ENCODE results near the gene GNB1L. TPM values are rescaled to one million over a fixed set of nuclear protein-coding genes. Genes with fewer than 3 reads are reported as not detected.

GNB1L gene
- total and polyA plus RNA-seq, 2 donors (not counting 1 experiment from before 2014, with no cell fraction given), result 6.6 to 12.1 TPM

DNA sequence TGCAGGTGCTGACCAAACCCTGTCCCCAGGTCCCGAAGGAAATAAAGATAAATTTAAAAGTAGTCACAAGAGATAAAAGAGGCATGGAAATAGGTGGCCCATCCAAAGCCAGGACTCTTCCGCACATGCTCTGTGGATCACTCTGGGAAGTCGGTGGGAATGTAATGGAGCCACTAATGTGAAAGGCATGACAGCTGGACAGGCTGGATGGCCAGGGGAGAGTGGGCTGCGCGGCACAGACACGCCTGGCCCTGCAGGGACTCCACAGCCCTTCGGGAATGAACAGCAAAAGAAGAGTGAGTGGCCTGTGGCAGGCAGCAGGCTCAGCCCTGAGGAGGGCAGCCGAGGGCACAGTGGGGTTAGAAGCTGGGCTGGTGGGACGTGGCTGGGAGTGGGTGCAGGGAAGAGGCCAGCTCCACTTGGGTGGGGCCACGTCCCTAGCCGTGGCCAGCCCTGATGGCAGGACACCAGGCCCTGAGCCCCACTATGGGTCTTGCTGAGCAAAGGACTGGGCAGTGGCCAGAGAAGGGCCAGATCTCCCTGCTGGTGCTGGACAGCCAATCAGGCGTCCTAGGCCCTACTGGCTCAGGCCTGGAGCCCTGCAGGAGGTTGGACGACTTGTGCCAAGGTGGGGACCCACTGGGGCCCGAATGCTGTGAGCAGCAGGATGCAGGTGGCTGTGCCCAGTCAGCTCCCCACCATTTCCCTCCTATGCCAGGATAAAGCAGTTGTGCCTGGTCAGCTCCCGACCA lies 31.3 kb upstream of the GNB1L start:
- Histone ChIP-seq H3K27me3 (replicated peaks in 1 of 4; ENCODE audit: control extremely low read depth in 1 of 4, control insufficient read depth in 3 of 4, insufficient read depth in 4 of 4, low read length in 3 of 4) (no peaks in the 10 kb centered on the region), H3K4me3 (ENCODE audit: control extremely low read depth in 1 of 5, extremely low read depth in 1 of 5, insufficient read depth in 1 of 5, low read depth in 2 of 5, low read length in 4 of 5) (no peak overlapping the region), H3K9ac (ENCODE audit: low read length) (no peak overlapping the region), H2AFZ (ENCODE audit: insufficient read depth, low read depth, low read length, poor library complexity, severe bottlenecking) (no peak overlapping the region), H3K4me1 (ENCODE audit: control insufficient read depth in 2 of 2, insufficient read depth in 2 of 2, low read length in 2 of 2) (peaks cover 19 to 23% of the 10 kb centered on the region in 2 donors), H3K79me2 (ENCODE audit: control insufficient read depth, insufficient read depth, low read length) (no peaks in the 10 kb centered on the region), H3K9me3 (ENCODE audit: control extremely low read depth in 1 of 3, control insufficient read depth in 2 of 3, insufficient read depth in 1 of 3, low read length in 2 of 3) (no peaks in the 10 kb centered on the region), H3K4me2 (replicated peaks; ENCODE audit: low read depth, low read length, poor library complexity, severe bottlenecking) (peak overlapping the region; percentile 53), H3K36me3 (replicated peaks in 1 of 2; ENCODE audit: control extremely low read depth in 1 of 2, control insufficient read depth in 1 of 2, extremely low read depth in 1 of 2, insufficient read depth in 2 of 2, low read length in 1 of 2) (no peaks in the 10 kb centered on the region), H4K20me1 (ENCODE audit: control insufficient read depth, insufficient read depth, low read length, poor library complexity, severe bottlenecking) (no peaks in the 10 kb centered on the region), H3K27ac (ENCODE audit: low read length in 2 of 2) (no peak overlapping the region)
- peak overlapping the region; percentile 40 for H3K4me3 Mint-ChIP-seq
- CTCF ChIA-PET, result interaction anchor here (1.5 to 2.1 kb wide), 2 partner anchors 24 to 156 kb away, joined by 7 read pairs; no protein-coding TSS in a partner anchor
- no peak overlapping the region for H3K27ac Mint-ChIP-seq
- no peaks in the 10 kb centered on the region for H3K9me3 Mint-ChIP-seq (ENCODE audit: insufficient read depth)
- POLR2A ChIA-PET, result no interaction called here
- intact Hi-C loops (cut with micrococcal nuclease), result no loop called here
- no peaks in the 10 kb centered on the region for H3K27me3 Mint-ChIP-seq
- 90% methylated on average over 15 of the region's 15 CpGs for whole genome bisulfite sequencing (ENCODE audit: insufficient coverage)
- TF ChIP-seq EZH2 (IDR thresholded peaks at IDR 0.05; ENCODE audit: borderline replicate concordance, insufficient read depth, low read depth, low read length, poor library complexity, severe bottlenecking) (no peak), CTCF (IDR thresholded peaks at IDR 0.05) (no peak)
- H3K4me1 Mint-ChIP-seq, result peaks cover 19% of the 10 kb centered on the region
- no peak for ATAC-seq (ENCODE audit: low read depth)
- no peak for DNase-seq

Measured in B cell (primary cell).